ENCODE data around the gene KDSR. TPM values are rescaled to one million over a fixed set of nuclear protein-coding genes. Genes with fewer than 3 reads are reported as not detected.

The KDSR gene
- total RNA-seq, 1 donor from 2014 or later, result 42.0 TPM

- TF ChIP-seq POLR2A (IDR thresholded peaks at IDR 0.05), result no peak
- TF ChIP-seq POLR2AphosphoS5 (IDR thresholded peaks at IDR 0.05; ENCODE audit: insufficient read depth in 1 of 2, low read depth in 1 of 2), result no peak
- TF ChIP-seq CTCF (IDR thresholded peaks at IDR 0.05), result no peak
- no peak overlapping the region for H3K4me3 ChIP-seq
- no peaks in the 10 kb centered on the region for H3K27me3 ChIP-seq
- intact Hi-C loops (cut with DNase I), result no loop called here
- H3K27ac ChIP-seq, result no peak overlapping the region
- no peaks in the 10 kb centered on the region for H3K9me3 ChIP-seq
- H3K4me1 ChIP-seq, result peaks cover 12% of the 10 kb centered on the region
- no peaks in the 10 kb centered on the region for H3K36me3 ChIP-seq
- DNase-seq (ENCODE audit: extremely low spot score in 2 of 2), result no peak
These were observed 41.8 kb downstream of the KDSR start for GRCh38 chr18:63325086-63325686.

- intact Hi-C loops (cut with DNase I), result loop anchor here (2.0 to 5.0 kb wide), 2 partner anchors 190 to 296 kb away; no protein-coding TSS in a partner anchor
- H3K4me1 ChIP-seq, result peaks cover 12% of the 10 kb centered on the region
- no peaks in the 10 kb centered on the region for H3K27me3 ChIP-seq
- H3K27ac ChIP-seq, result peak overlapping the region; percentile 91
- no peak overlapping the region for H3K4me3 ChIP-seq
- peak; percentile 57 to 80 (median 65) for TF ChIP-seq CTCF (IDR thresholded peaks at IDR 0.05)
- peak in 1 of 2 donors; percentile 67 for TF ChIP-seq POLR2AphosphoS5 (IDR thresholded peaks at IDR 0.05; ENCODE audit: insufficient read depth in 1 of 2, low read depth in 1 of 2)
- TF ChIP-seq POLR2A (IDR thresholded peaks at IDR 0.05), result no peak
- no peak for DNase-seq (ENCODE audit: extremely low spot score in 2 of 2)
- no peaks in the 10 kb centered on the region for H3K36me3 ChIP-seq
- H3K9me3 ChIP-seq, result no peaks in the 10 kb centered on the region
These were observed 43.9 kb downstream of the KDSR start for GRCh38 chr18:63322908-63323634.

- H3K4me3 ChIP-seq, result no peak overlapping the region
- no peaks in the 10 kb centered on the region for H3K27me3 ChIP-seq
- H3K9me3 ChIP-seq, result no peaks in the 10 kb centered on the region
- TF ChIP-seq POLR2A (IDR thresholded peaks at IDR 0.05), result no peak
- TF ChIP-seq POLR2AphosphoS5 (IDR thresholded peaks at IDR 0.05; ENCODE audit: insufficient read depth in 1 of 2, low read depth in 1 of 2), result no peak
- TF ChIP-seq CTCF (IDR thresholded peaks at IDR 0.05), result no peak
- H3K36me3 ChIP-seq, result no peaks in the 10 kb centered on the region
- no peak for DNase-seq (ENCODE audit: extremely low spot score in 2 of 2)
- peak overlapping the region; percentile 91 for H3K27ac ChIP-seq
- intact Hi-C loops (cut with DNase I), result loop anchor here (2.0 to 5.0 kb wide), 2 partner anchors 189 to 295 kb away; no protein-coding TSS in a partner anchor
- H3K4me1 ChIP-seq, result peaks cover 15% of the 10 kb centered on the region
These were observed 44.8 kb downstream of the KDSR start for GRCh38 chr18:63322206-63322605.

GRCh38 chr18:63321291-63321690 is 45.7 kb downstream of the KDSR start:
- no peak for DNase-seq (ENCODE audit: extremely low spot score in 2 of 2)
- H3K9me3 ChIP-seq, result no peaks in the 10 kb centered on the region
- H3K27ac ChIP-seq, result peak overlapping the region; percentile 91
- intact Hi-C loops (cut with DNase I), result loop anchor here (5.0 kb wide), 1 partner anchor 294 kb away; no protein-coding TSS in a partner anchor
- TF ChIP-seq POLR2A (IDR thresholded peaks at IDR 0.05) (no peak), CTCF (IDR thresholded peaks at IDR 0.05) (no peak), POLR2AphosphoS5 (IDR thresholded peaks at IDR 0.05; ENCODE audit: insufficient read depth in 1 of 2, low read depth in 1 of 2) (no peak)
- H3K27me3 ChIP-seq, result no peaks in the 10 kb centered on the region
- H3K36me3 ChIP-seq, result no peaks in the 10 kb centered on the region
- H3K4me1 ChIP-seq, result peaks cover 25% of the 10 kb centered on the region
- peak overlapping the region in 1 of 2 donors; percentile 84 for H3K4me3 ChIP-seq

GRCh38 chr18:63320975-63321265 is 46.1 kb downstream of the KDSR start:
- Histone ChIP-seq H3K27me3 (no peaks in the 10 kb centered on the region), H3K27ac (peak overlapping the region; percentile 91), H3K36me3 (no peaks in the 10 kb centered on the region), H3K9me3 (no peaks in the 10 kb centered on the region), H3K4me1 (peaks cover 28% of the 10 kb centered on the region), H3K4me3 (peak overlapping the region; percentile 63 to 84)
- TF ChIP-seq CTCF (IDR thresholded peaks at IDR 0.05), result no peak
- no peak for TF ChIP-seq POLR2AphosphoS5 (IDR thresholded peaks at IDR 0.05; ENCODE audit: insufficient read depth in 1 of 2, low read depth in 1 of 2)
- TF ChIP-seq POLR2A (IDR thresholded peaks at IDR 0.05), result no peak
- no peak for DNase-seq (ENCODE audit: extremely low spot score in 2 of 2)
- intact Hi-C loops (cut with DNase I), result loop anchor here (5.0 kb wide), 1 partner anchor 294 kb away; no protein-coding TSS in a partner anchor
